GM10266 (cell line): ENCODE measurements around the gene SNX2.

ENCODE experiments used
- DNase-seq: peaks from one replicate; pipeline ENCODE4 v3.0.0; 2012; ENCODE audit errors: extremely low spot score
- CTCF ChIP-seq: IDR thresholded peaks from 2 replicates; pipeline ENCODE4 v1.5.1; 2012; ENCODE audit warnings: mild to moderate bottlenecking, low read depth; ENCODE audit not compliant: control insufficient read depth, insufficient read depth; ENCODE audit errors: missing control alignments

The SNX2 gene

GRCh38 chr5:122871661-122872060 lies 96.8 kb downstream of the SNX2 start:
- DNase-seq = no peak
- no peak for TF ChIP-seq CTCF

GRCh38 chr5:122874179-122874875 lies 99.4 kb downstream of the SNX2 start:
- no peak for TF ChIP-seq CTCF
- DNase-seq = no peak

- TF ChIP-seq CTCF = no peak
- no peak for DNase-seq
Measured at GRCh38 chr5:122877518-122877917, 102.6 kb downstream of the SNX2 start.

- no peak for TF ChIP-seq CTCF
- DNase-seq = no peak
Measured at GRCh38 chr5:122879076-122879475, 104.2 kb downstream of the SNX2 start.
